Hepatocyte (in vitro differentiated cells): Measurements from ENCODE around the gene CAVIN3.

Experiments
- CTCF ChIP-seq: fragments of 200-600 bp; sonication (generic); IDR thresholded peaks from 2 replicates; pipeline ENCODE4 v1.5.1; 2016; ENCODE audit warnings: antibody characterized with exemption, mild to moderate bottlenecking; ENCODE audit not compliant: poor library complexity
- EZH2 ChIP-seq: fragments of 200-600 bp; sonication (generic); IDR thresholded peaks from 2 replicates; pipeline ENCODE4 v1.6.1; 2016; ENCODE audit warnings: antibody characterized with exemption, mild to moderate bottlenecking, borderline replicate concordance

- TF ChIP-seq CTCF, result no peak
- TF ChIP-seq EZH2, result no peak
These were observed 34.6 kb upstream of the CAVIN3 start for GRCh38 chr11:6354651-6355485.
